NOMO-1 treated with DMSO at 0.1 percent for 48 hours (cell line): ENCODE measurements around the gene IFNA17.
"Not testable (repeated sequence)": the region's sequence is repeated elsewhere in the genome, so short reads cannot be mapped to it uniquely, and the experiment has no call there.

Experiments
- DNase-seq: peaks from one replicate; lab custom pipeline; 2025; ENCODE audit not compliant: unreplicated experiment; lab: John Stamatoyannopoulos, UW

Gene IFNA17

GRCh38 chr9:21210782-21211181 lies 17.2 kb downstream of the IFNA17 start:
- DNase-seq: not testable (repeated sequence)

DNA sequence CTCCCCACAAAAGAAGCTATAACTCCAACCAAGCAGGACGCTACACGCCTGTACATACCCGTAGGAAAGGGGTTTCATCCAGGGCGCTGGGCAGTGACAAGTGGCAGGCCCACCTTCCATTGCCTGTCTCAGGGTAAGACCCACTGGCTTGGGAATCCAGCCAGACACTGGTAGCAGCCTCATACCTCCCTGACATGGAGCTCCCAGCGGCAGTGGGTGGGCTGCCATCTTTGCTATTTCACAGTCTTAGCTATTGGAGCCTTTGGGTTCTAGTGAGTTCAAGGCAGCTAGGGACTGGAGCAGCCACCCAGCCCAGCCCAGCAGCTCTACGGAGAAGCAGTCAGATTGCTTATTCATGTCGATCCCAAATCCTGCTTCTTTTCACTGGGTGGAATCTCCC lies 17.7 kb downstream of the IFNA17 start:
- no peak for DNase-seq

DNA sequence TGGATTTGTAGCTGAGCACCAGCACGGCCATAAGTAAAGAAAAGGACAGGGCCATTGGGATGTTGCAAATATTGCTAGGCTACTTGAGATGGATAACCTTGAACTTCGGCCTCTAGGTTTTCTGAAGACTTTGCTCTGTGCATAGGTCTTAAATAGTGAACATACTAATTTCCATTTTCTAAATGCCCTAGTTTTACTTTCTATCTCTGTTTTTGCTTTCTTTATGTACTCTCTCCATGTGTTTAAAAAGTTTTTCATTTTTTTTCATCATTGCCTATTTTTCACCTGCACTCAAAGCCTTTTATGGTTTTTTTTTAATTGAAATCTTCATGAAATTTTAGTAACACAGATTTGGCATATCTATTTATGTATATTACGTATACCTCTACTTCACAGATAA lies 21.0 kb downstream of the IFNA17 start, which contains the start of gene IFNA10:
IFNA10 (minus strand) TSS at position 101 of the 400 bp plus-strand sequence; CDS start at position 55, 46 bp downstream.
- DNase-seq: not testable (repeated sequence)

DNA sequence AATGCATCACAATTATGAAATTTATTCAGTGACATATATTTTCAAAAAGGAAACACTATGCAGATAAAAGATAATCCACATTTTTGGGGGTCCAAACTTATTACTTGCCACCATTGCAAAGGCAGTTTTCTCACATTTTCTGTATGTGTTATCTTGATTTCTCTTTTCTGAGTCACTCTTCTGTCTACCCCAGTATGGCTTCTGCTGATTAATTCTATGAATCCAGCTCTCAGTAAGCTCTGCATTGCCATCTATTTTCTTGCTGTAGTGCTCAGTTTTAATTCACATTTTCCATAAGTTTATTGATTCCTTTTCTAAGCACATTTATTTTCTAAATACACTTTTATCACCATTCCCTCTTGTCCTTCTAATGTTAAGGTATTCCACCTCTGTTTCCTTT lies 22.8 kb downstream of the IFNA17 start:
- DNase-seq: no peak

GRCh38 chr9:21202105-21202504 lies 25.9 kb downstream of the IFNA17 start, which contains the start of gene IFNA7:
IFNA7 (minus strand) TSS chr9:21202205; CDS start chr9:21202165, 40 bp downstream.
- DNase-seq: not testable (repeated sequence)

DNA sequence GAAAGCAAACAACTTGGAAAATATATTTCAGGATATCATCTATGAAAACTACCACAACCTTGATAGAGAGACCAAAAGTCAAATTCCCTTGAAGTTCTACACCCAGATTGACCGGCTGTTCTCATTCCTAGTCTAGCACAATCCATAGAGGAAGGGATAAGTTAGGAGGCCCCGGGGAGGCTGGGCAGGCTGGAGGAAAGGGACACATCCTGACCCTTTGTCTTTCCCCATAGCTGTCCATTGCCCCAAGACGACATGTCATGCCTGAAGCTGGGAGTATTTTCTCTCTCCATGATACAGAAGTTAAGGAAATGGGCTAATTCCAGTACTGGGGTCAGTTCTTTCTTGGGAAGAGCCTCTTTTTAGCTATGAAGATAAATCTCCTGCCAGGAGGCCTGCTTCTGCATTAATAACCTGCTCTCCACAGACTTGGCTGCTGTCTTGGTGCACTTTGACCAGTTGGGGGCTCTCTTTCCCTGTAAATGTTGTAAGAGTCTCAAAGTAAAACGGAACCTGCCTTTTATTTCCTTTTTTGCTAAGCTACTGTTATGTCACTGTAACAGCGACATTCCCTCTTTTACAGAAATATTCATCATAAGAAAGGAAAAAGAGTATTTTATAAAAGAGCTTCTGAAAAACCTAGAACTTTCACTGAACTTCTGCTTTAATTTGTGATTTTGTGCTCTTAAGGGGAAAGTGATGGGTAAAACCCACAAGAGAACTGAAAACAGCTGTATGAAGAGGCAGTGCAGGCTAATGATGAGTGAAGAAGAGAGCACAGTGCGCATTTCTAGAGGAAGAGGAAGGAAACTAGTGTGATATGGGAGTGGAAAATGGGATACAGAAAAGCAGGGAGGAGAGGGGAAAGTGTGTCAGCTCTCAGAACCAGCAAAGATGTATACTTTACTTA lies 32.9 kb downstream of the IFNA17 start:
- not testable (repeated sequence) for DNase-seq

- not testable (repeated sequence) for DNase-seq
Observed at GRCh38 chr9:21187487-21187886, 40.5 kb downstream of the IFNA17 start, which contains the start of gene IFNA4. IFNA4 (minus strand) TSS chr9:21187587; CDS start chr9:21187531, 56 bp downstream.

- not testable (repeated sequence) for DNase-seq
Observed at GRCh38 chr9:21182810-21183736, 44.9 kb downstream of the IFNA17 start.
